ENCODE results near the gene TESK1.
A peak's percentile ranks its signal among the peaks of the same experiment; 100 is the strongest.
"Not testable (repeated sequence)": the region's sequence is repeated elsewhere in the genome, so short reads cannot be mapped to it uniquely, and the experiment has no call there.

Gene TESK1

DNA sequence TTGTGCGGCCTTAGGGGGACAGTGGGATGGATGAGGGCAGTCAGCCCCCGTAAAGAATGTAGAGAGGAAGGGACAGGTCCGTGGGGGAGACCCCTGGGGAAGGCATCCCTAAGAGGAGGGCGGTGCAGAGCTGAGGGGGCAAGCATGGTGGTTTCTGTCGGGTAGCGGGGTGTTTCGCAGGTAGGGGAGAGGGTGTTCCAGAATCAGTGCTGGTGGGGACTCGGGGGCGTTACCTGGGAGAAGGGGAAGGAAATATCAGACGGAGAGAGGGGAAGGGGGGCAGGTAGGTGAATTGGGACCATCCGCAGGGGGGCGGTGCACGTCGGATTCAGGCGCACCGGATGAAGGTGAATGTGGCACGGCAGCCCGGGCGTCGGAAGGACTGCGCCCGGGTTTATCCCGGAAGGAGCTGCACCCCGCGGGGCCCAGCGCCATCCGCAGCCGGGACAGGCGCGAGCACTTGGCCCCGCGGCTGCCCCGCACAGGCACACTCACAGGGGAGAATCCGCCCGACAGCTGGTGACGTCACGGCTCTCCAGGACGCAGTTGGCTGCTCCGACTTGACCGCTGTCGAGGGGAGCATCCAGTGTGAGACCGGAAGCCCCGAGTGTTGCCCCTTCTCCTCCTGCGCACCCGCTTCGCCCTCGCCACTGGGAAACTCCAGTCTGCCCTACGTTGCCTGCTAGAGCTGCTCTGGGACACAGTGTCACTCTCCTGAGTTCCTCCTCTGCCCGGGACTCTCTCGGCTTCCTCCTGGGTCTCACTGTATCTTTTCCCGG lies 11.8 kb downstream of the TESK1 start:
- peak; percentile 87 for DNase-seq

DNA sequence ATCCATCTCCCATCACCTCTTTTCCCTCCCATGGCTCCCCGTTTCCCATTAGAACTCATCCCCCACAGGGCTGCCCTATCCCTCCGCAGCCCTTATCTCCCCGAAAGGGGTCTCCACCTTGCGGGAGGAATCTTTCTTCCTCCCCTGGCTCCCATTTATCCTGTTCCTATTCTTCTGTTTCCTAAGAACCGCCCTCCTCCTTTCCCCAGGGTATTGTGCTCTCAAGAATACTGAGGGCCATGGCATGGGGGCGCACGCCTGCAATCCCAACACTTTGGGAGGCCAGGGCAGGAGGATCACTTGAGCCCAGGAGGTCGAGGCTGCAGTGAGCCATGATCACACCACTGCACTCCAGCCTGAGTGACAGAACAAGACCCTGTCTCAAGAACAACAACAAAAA lies 12.5 kb downstream of the TESK1 start:
- DNase-seq, result no peak

DNA sequence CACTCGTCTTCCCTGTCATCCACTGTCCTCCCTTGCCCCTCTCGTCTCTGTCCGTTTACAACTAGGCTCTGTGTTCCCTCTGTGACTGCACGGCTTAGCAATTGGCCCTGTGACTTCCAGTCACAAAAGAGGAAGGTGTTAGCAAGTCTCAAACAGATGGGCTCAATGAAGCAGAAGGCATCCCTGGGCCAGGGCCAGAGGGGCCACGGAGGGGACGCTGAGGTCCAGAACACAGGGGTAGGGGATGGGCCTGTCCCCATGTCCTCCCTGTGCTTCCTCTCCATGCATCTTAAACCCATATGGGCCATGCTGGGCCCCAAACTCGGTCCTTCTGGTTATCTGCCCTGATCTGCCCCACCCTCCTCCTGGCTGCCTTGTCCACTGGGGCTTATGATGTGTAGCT lies 13.3 kb downstream of the TESK1 start, which contains the start of gene CD72:
Gene CD72, minus strand, starts transcription at position 89 of the 403 bp plus-strand sequence. CDS start 110 bp downstream, outside the sequence.
- DNase-seq, result peak; percentile 46

DNA sequence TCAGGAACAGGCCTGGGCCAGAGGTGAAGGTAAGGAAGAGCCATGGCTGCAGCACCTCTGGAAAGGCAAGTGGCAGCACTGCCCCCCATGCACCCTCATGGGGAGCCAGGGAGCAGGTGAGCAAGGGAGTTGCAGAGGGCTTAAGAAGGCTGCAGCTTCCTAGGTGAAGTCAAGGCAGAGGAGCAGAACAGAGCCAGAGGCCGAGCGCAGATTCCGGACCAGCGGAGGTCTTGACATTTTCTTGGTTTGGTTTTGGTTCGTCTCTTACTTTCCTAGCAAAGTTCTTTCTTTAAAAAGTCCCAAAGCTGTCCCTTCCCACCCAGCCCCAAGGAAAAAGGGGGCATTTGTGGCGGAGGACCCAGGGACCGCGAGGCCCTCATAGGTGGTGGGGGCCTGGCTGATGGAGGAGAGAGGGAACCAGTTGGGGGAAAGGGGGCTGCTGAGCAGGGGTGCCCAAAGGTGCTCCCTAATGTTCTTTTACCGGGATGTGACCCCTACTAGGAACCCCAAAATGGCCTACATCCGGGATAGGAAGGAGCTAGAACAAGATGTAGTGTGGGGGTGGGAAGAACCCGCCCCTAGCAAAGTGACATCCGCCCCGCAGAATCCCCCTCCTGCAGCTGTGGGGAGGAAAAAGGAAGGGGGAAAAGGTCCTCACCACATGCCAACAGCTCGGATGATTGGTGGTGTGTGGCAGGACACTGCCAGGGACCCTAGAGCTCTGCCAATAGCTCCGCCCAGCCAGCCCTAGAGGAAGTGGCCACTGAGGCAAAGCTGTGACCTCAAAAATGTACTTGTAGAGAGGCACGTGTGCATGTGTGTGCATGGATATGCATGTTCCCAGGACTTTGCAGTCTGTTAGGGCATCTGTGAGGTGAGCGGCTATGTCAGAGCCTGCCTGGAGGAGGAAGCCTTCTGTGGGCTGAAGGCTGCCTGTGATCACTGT lies 14.1 kb downstream of the TESK1 start:
- DNase-seq, result peak; percentile 72

DNA sequence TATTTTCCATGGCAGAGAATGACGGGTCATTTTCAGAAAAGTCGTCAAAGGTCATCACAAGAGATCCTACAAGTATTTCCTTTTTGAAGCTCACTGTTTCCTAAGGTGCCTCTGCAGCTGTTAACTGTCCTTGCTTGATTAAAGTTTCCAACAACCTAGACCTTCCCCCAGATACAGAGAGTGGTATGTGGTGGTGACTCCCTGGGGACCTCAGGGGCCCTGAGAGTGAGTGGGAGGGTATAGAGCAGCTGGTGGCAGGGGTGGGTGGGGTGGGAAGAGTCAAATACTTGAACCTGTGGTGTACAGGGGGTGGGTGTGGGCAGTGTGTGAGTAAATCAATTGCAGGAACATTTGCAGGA lies 14.7 kb downstream of the TESK1 start:
- peak; percentile 58 for DNase-seq

DNA sequence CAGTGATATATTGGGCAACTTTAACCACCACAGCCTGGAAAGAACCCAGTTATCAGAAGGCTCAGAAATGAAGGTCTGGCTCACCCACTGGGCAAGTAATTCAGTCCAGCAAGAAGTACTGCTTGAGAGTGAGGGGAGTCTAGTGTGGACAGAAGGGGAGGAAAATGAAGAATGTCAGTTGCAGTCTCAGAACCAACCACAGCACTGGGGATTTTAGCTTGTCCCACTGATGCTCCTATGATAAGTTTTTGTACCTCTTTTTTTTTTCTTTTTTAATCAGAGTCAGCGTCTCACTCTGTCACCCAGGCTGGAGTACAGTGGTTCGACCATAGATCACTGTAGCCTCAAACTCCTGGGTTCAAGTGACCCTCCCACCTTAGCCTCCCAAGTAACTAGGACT lies 22.5 kb downstream of the TESK1 start:
- no peak for DNase-seq

DNA sequence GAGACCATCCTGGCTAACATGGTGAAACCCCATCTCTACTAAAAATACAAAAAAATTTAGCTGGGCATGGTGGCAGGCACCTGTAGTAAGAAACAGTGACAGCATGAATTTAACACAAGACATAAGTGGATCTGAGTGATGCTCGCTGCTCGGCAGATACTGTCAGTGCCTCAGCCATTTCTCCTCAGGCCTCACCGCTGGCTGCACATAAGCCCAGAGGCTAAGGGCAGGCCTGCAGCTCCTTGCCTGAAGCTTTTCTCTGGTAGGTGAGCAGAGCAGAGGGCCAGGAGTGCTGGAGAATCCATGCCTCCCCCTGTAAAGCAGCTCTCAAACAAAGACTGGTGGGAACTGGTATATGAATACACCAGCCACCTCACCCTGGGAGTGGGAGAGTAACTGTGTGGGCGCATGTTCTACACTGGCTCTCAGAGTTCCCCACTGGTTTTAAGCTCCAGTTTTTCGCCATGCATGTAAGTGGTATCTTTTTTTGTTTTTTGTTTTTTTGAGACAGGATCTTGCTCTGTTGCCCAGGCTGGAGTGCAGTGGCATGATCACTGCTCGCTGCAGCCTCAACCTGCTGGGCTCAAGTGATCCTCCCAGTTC lies 23.4 kb downstream of the TESK1 start:
- no peak for DNase-seq

DNA sequence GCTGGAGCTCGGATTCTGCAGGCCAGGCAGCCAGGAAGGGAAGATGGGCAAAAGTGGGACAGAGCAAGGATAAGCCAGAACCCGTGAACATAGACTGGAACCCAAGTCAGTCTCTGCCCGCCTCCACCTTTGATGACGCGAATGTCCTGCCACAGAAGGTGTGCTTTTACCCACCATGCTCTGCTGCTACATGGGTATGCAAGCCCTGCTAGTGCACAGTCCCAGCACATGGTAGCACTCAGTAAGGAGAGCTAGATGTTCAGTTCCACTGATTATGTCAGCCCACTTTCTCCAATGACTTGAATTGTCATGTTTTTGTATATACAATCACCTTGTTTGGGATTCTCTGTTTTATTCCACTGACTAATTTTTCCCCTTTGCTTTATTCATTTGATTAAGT lies 24.5 kb downstream of the TESK1 start:
- no peak for DNase-seq

DNA sequence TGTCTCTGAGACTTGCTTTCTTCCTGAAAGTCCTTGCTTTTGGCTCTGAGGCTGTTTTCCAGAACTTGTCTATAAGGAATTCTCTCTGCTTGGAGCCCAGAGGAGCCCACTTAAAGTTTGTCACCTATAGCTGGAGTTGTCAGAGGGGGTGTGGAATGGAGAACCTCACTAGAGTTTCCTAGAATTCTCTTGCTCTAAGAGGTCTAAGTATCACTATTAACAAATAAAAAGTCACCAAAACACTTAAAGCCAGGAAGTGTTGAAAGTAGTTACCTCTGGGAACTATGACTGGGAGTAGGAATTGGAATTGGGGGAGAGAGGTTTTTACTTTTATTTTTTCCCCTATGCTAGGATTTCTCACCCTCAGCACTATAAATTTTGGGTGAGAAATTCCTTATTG lies 30.7 kb downstream of the TESK1 start:
- no peak for DNase-seq

DNA sequence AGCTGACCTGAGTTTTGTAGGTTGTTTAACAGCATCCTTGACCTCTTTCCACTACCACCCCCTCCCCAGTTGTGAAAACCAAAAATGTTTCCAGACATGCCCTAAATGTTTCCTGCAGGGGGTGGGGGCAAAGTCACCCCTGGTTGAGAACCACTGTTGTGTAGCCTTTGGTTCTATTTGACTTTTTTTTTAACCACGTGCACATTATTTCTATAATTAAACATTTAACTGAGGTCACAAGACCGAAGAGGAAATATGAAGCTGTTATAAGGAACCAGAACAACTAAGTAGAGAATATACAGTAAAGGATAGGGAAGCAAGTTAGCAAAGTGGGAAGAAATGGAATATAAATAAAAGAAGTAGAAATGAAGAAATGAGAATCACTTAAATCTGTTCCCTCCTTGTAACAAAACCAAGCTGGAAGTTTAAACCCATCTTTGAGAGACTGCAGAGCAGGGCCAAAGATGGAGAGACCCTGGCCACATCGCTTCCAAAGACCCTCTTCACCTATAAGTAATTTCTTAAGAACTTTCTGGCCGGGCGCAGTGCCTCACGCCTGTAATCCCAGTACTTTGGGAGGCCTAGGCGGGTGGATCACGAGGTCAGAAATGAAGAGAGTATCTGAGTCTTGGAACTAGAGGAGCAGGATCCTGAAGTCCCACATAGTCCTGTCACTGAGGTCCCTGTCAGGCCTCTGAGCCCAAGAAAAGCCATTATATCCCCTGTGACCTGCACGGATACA lies 31.2 kb downstream of the TESK1 start:
- no peak for DNase-seq

DNA sequence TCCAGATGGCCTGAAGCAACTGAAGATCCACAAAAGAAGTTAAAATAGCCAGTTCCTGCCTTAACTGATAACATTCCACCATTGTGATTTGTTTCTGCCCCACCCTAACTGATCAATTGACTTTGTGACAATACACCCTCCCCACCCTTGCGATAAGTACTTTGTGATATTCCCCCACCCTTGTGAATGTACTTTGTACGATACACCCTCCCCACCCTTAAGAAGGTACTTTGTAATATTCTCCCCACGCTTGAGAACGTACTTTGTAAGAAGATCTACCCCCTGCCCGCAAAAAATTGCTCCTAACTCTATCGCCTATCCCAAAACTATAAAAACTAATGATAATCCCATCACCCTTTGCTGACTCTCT lies 31.8 kb downstream of the TESK1 start:
- not testable (repeated sequence) for DNase-seq

DNA sequence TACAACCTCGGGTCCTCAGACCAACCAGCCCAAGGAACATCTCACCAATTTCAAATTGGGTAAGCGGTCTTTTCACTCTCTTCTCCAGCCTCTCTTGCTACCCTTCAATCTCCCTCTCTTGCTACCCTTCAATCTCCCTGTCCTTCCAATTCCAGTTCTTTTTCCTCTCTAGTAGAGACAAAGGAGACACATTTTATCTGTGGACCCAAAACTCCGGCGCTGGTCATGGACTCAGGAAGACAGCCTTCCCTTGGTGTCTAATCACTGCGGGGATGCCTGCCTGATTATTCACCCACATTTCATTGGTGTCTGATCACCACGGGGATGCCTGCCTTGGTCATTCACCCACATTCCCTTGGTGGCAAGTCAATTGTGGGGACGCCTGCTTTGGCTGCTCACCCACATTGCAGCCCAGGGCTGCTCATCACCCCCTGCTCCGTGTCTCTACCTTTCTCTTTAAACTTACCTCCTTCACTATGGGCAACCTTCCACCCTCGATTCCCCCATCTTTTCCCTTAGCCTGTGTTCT lies 32.4 kb downstream of the TESK1 start:
- not testable (repeated sequence) for DNase-seq

DNA sequence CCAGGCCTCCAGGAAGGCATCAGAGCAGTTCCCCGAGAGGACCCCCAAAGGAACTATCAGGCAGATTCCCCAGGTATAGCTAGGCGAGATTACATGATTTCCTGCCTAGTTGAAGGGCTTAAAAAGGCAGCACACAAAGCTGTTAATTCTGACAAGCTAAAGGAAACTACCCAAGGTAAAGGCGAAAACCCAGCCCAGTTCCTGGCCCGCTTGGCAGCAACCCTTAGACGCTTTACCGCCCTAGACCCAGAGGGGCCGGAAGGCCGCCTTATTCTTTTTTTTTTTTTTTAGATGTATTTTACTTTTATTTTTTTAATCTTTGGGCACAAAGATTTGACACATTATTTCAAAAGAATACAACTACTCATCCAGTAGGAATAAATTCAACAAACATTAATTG lies 33.7 kb downstream of the TESK1 start:
- DNase-seq, result peak; percentile 54

DNA sequence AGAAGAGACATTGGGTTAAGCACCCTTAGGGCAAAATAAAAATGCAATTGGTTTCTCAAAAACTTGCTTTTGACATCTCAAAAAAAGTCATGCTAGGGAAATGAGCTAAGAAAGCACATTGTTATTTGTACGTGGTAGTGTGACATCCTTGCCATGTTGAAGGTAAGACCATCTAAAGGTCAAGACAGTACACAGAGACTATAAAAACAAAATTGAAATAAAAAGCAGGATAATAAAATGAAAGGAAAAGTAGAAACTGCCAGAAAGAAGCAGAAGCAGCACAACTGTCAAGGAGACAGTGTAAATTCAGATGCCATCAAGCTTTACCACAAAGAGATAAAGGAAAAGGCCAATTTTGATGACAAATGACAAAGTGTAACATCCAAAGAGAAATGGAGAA lies 34.2 kb downstream of the TESK1 start:
- not testable (repeated sequence) for DNase-seq

DNA sequence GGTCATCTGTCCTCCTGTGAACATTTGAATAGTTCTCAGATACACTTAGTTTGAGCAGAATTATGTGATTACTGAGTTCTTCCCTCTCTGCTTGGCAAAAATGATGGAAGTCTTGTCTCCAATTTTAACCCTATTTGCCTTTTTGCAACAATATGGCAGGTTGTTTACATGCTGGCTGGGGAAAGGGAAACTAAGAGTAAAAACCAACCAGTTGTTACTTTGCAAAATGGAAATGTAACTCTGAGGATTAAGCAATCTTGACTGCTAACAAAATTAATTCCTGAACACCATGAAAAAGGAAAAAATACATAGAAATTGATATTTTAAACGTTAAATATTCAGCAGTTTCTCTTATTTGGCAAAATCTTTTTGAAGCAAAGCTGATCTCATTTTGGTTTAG lies 34.6 kb downstream of the TESK1 start:
- DNase-seq, result no peak

DNA sequence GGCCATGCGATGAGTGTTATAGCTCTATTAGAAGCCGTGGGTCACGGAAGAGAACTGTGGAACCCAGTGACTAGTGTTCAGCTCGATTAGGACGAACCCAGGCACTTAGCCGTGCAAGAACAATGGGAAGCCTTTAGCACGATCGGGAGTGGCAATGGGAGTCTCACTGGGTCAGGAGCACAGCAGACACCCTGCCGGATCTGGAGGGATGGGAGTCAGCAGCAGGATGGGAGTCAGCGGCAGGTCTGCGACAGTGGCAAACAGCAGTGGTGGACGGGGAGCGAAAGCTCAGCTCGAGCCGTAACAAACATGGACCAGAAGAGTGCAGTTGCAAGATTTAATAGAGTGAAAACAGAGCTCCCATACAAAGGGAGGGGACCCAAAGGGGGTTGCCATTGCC lies 35.4 kb downstream of the TESK1 start:
- not testable (repeated sequence) for DNase-seq

DNA sequence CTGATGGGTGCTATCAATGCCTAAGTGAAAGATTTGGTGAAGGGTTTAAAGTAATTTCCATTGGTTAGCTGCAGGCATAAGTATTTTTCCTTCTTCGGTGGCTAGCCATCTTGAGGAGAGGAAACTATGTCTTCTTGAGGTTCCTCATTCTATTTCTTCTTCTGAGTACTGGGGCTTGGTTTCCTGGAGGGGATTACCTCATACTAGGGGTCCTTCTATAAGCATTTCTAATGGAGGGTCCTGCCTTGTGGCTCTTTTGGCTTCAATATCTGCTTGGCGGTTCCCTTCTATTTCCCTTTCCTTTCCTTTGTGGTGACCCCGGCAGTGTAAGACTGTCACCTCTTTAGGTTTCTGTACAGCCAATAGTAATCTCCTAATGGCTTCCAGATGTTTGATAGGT lies 36.4 kb downstream of the TESK1 start:
- not testable (repeated sequence) for DNase-seq

DNA sequence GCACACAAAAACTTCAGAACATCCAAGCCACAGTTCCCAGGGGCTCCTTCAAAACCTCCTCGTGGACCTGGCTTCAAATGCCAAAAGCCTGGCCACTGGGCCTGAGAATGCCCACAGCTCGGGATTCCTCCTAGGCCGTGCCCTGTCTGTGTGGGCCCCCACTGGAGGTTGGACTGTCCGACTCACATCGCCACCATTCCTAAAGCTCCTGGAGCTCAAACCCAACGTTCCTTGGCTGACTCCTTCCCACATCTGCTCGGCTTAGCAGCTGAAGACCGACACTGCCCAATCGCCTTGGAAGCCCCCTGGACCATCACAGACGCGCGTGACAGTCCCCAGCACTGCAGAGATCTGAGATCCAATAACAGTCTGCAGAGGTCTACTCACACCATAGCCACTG lies 38.0 kb downstream of the TESK1 start:
- no peak for DNase-seq

DNA sequence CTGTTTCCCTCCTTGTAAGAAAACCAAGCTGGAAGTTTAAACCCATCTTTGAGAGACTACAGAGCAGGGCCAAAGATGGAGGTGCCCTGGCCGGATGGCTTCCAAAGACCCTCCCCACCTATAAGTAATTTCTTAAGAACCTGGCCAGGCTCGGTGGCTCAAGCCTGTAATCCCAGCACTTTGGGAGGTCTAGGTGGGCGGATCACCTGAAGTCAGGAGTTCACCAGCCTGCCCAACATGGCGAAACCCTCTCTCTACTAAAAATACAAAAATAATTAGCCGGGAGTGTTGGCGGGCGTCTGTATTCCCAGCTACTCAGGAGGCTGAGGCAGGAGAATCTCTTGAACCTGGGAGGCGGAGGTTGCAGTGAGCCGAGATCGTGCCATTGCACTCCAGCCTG lies 40.7 kb downstream of the TESK1 start:
- DNase-seq, result not testable (repeated sequence)

DNA sequence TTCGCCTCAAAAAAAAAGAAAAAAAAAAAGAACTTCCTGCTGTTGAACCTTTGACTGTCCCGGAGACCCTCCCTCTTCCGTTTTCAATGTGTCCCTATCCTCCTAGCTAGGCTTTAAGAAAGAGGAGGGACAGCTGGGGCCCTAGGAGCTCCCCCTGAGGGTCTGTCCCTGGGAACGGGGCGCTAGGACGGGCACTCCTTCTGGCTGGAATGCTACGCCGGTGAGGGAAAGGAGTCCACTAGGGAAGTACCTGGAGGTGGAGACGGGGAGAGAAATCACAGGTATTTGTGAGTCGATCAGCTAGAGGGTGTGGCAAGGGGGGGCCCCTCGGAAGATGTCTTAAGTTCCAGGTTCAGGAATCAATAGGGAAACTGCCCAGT lies 41.1 kb downstream of the TESK1 start:
- no peak for DNase-seq

DNA sequence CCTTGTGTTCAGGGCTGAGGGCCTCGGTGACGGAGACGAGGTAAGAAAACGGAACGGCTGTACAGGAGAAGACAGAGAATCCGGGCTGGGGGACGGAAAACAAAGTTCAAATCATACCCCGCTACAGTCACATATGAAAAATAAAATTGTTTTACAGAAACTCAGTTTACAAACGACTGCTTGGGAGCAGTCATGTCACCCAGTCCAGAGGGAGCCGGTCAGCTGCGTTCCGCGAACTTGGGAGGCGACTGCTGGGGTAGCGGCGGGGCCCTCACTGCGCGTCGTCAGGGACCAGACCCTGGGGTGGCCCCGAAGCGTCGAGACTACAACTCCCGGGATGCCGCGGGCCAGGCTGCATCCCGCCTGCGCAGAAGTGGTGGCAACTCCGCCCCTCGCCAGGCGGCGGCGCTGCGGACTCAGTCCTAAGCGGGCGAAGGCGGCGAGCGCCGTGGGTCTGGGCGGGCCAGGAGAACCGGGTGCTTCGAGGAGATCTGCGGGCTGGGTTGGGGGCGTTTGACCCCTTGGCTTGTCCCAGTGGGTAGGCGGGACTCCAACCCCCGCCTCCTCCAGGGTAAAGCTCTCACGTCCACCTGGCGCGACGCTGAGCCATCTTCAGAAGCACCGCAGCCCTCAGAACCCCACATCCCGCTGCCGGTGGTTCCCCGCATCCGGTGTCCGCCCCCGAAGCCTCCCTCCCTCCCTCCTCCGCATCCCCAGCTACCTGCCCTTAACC lies 41.6 kb downstream of the TESK1 start:
- DNase-seq, result peak; percentile 89

Data from CD4-positive, alpha-beta T cell treated with Interferon gamma for 1 hour (primary cell).